NOMO-1 treated with dmso at 0.1 percent for 144 hours (cell line): ENCODE data around the gene DBN1.
A peak's percentile ranks its signal among the peaks of the same experiment; 100 is the strongest.
"Not testable (repeated sequence)": the region's sequence is repeated elsewhere in the genome, so short reads cannot be mapped to it uniquely, and the experiment has no call there.

Source experiments
- DNase-seq: peaks from one replicate; lab custom pipeline; 2025; ENCODE audit not compliant: unreplicated experiment; lab: John Stamatoyannopoulos, UW

The DBN1 gene

DNA sequence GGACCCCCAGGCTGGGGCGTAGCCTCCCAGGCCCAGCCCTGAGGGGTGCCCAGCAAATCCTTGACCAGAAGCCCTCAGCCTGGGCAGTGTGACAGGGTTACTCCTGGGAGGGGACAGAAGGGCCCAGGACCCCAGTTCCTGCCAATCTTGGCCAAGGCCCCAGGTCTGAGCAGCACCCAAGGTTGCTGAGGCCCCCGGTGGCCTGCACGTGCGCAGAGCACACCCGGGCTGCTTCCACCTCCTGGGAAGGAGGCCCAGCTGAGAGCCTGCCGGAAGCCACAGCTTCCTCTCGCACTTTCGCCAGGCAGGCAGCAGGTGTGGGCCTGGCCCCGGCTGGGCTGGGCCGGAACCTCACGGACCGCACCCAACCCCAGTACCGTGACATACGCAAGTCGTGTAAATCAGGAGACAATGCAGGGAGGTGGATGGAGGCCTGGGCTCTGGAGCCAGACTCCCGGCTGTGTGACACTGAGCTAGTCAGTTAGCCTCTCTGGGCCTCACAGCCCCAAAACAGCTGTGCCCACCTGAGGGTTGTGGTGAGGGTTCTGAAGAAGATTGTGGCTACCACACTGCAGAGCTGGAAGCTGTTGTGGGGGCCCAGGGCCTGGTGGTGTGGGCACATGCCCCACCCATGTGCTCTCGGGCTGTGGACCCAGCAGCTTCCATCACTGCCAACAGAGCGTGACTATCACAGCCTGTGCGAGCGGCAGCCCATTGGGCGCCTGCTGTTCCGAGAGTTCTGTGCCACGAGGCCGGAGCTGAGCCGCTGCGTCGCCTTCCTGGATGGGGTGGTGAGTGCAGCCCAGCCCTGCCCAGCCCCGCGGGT is 41.9 kb downstream of the DBN1 start:
- peak; percentile 38 for DNase-seq

- DNase-seq: no peak
Observed at GRCh38 chr5:177430972-177431316, 42.5 kb downstream of the DBN1 start.

GRCh38 chr5:177430140-177430951 is 43.1 kb downstream of the DBN1 start:
- DNase-seq: no peak

- DNase-seq: peak; percentile 99
Observed at GRCh38 chr5:177429248-177430040, 44.0 kb downstream of the DBN1 start.

- DNase-seq: no peak
Observed at GRCh38 chr5:177428574-177429217, 44.7 kb downstream of the DBN1 start.

- peak; percentile 44 for DNase-seq
Observed at GRCh38 chr5:177427919-177428573, 45.4 kb downstream of the DBN1 start.

DNA sequence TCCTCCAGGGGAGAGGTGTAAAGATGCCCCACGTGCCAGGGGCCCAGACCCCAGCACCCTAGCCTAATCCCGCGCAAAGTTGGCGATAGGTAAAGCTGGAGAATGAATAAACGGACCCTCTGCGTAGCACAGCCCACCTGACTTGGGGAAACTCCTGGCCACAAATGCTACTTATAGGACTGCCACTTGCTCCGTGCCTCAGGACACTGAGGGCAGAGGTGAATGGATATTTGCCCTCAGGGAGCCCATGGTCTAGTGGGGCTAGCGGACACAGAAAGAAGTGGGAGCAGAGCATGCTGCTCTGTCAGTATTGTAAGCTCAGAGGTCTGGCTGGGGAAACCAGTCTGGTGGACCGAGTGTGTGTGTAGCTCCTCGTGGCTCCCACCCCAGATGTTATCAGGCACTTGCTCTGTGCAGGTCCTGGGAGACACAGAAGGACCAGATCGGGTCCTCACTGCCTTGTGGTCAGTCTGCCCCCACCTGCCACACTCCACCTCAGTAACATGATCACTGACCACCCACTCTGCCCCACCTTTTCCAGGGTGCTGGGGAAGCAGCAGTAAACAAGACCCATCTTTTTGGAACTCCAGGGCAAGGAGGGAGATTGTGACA is 46.1 kb downstream of the DBN1 start:
- DNase-seq: no peak

GRCh38 chr5:177426566-177427210 is 46.7 kb downstream of the DBN1 start, which contains the start of gene GRK6:
GRK6 (plus strand) TSS chr5:177426676; CDS start chr5:177426846, 170 bp downstream.
- DNase-seq: no peak

DNA sequence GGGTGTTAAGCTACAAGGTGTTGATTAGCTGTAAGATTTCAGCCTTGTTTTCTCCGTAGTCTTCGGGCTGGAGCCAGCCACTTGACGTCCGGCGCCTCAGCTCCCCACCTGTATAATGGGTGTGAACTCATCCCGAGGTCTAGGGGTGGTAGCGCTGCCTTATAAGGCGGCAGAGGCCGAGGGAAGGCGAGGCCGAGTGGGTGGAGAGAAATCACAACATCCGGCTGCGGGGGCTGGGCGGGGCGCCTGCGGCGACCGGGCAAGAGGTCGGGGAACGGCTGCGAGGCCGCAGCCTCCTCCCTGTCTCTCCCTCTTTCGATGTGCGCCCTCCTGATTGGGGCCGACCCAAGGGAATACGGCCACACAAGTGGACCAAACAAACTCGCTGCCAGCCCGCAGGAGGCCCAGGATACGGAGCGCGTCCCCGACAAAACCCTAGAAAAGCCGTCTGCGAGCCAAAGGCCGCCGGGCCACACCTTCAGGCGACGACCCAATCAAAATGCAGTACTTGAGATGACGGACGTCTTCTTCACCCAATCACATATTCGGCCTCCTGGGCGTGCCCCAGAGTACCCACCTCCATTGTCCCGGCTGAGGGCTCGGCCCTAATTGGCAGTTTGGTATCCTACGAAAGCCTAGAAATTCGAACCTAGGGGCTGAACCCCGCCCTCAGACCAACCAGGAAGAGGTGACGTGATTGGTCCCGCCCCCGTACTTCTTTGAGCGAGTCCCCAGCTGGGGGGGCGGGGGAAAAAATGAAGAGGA is 47.5 kb downstream of the DBN1 start:
- DNase-seq: peak; percentile 99

- DNase-seq: no peak
Observed at GRCh38 chr5:177425196-177425800, 48.1 kb downstream of the DBN1 start.

GRCh38 chr5:177423671-177424070 is 49.8 kb downstream of the DBN1 start:
- no peak for DNase-seq

- no peak for DNase-seq
Observed at GRCh38 chr5:177421062-177421798, 52.2 kb downstream of the DBN1 start.

- DNase-seq: not testable (repeated sequence)
Observed at GRCh38 chr5:177420472-177420871, 53.0 kb downstream of the DBN1 start.

GRCh38 chr5:177419046-177419445 is 54.4 kb downstream of the DBN1 start:
- no peak for DNase-seq

DNA sequence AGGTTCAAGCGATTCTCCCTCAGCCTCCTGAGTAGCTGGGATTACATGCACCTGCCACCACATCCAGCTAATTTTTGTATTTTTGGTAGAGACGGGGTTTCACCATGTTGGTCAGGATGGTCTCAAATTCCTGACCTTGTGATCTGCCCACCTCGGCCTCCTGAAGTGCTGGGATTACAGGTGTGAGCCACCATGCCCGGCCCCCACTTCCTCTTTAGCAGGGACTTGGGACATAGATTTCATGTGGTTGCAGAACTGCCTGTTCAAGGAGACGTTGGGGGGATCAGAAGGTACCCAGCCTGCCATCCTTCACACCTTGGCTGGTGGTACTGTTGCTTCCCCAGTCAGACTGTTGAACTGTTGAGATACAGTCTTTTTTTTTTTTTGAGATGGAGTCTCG is 56.4 kb downstream of the DBN1 start:
- DNase-seq: not testable (repeated sequence)

GRCh38 chr5:177414481-177414880 is 59.0 kb downstream of the DBN1 start:
- no peak for DNase-seq

DNA sequence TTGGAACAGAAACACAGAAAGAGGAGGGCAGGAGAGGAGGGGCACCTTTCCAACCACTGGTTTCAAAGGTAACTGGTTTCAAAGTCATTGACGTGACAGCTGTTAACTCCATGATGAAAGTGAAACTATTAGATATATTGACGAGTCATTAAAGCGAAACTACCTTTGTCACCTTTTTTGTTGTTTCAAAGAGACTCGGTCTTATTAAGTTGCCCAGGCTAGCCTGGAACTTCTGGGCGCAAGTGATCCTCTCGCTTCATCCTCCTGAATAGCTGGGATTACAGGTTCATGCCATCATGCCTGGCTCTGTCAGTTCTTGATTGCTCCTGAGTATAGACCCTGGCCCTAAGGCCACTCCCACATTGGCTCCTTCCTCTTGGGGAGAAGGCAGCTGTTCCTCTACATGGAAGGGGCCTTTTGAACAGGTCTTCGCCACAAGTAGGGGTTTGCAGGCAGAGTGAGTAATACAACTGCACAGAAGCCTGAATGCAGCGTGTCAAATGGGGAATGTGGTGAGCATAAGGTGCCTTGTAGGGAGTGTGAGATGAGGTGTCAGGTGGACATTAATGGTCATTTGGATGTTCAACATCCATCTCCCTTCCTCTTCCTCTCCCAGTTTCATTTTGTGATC is 60.7 kb downstream of the DBN1 start:
- no peak for DNase-seq
